HCT116 (cell line): ENCODE results near the gene SEC22A. TPM values are rescaled to one million over a fixed set of nuclear protein-coding genes. Genes with fewer than 3 reads are reported as not detected.

Experiments used
- ATAC-seq: fragments of 200-7000 bp; cut with Tn5 transposase; 2 replicates; pipeline ENCODE4 v1.9.1; 2020; ENCODE audit warnings: mild to moderate bottlenecking, moderate library complexity
- BruUV-seq: library from RNA; stranded (reverse); fragments of 400-500 nt; replicated peaks from 2 replicates; lab custom pipeline; 2021; lab: Mats Ljungman, UMichigan
- CTCF ChIA-PET: fragments of 300-600 bp; sonication (Branson Sonifier 250); formaldehyde crosslinking; loops from one replicate; lab custom pipeline; 2021; ENCODE audit warnings: antibody characterized with exemption; lab: Charles Lee
- POLR2A ChIA-PET: fragments of 300-600, 350-600 bp; sonication (Branson Sonifier 250); formaldehyde crosslinking; loops from one replicate; lab custom pipeline; 2021; ENCODE audit warnings: antibody characterized with exemption; lab: Charles Lee
- RAD21 ChIA-PET, 2 experiments: fragments of 300-600 bp; sonication (Branson Sonifier 250); formaldehyde crosslinking; loops; one replicate each; lab custom pipeline; 2023; ENCODE audit warnings: low total read pairs in 2 of 2; ENCODE audit not compliant: uncharacterized antibody in 2 of 2, unreplicated experiment in 2 of 2, low non-redundant PET in 1 of 2; lab: Charles Lee
- DNase-seq: peaks from one replicate; pipeline ENCODE4 v3.0.0-alpha.2; 2010; ENCODE audit warnings: low read depth, low spot score
- H2AFZ ChIP-seq: fragments of 200-600 bp; shearing (Covaris generic), sonication (generic); 2 replicates; pipeline ENCODE4 v1.6.1; 2017; ENCODE audit warnings: low read depth, mixed run types, mixed read lengths, antibody characterized with exemption, low read length; ENCODE audit not compliant: poor library complexity, severe bottlenecking
- H3K27ac ChIP-seq: 2 replicates; pipeline ENCODE4 v1.5.1; 2012; ENCODE audit warnings: low read depth, low read length
- H3K27me3 ChIP-seq: fragments of 200-600 bp; sonication (generic); 2 replicates; pipeline ENCODE4 v1.6.1; 2016; ENCODE audit warnings: mixed run types, low read length, mixed read lengths; ENCODE audit not compliant: insufficient read depth
- H3K36me3 ChIP-seq, 2 experiments: fragments of 200-500 bp in 1 of 2; fragments of 200-600 bp in 1 of 2; sonication (Bioruptor generic) in 1 of 2; sonication (generic) in 1 of 2; 2 replicates each; pipeline versions ENCODE4 v1.5.1 to v1.6.1; 2014 to 2016; ENCODE audit warnings: low read length in 2 of 2, inconsistent platforms in 1 of 2, mixed read lengths in 1 of 2, mixed run types in 1 of 2; ENCODE audit not compliant: insufficient read depth in 2 of 2, control insufficient read depth in 1 of 2
- H3K4me1 ChIP-seq, 2 experiments: fragments of 200-600 bp in 1 of 2; sonication (generic) in 1 of 2; 2 replicates each; pipeline versions ENCODE4 v1.5.1 to v1.6.1; 2012 to 2017; ENCODE audit warnings: low read length in 2 of 2, inconsistent platforms in 1 of 2, mild to moderate bottlenecking in 1 of 2, mixed read lengths in 1 of 2, mixed run types in 1 of 2, moderate library complexity in 1 of 2; ENCODE audit not compliant: insufficient read depth in 2 of 2, control insufficient read depth in 1 of 2
- H3K4me2 ChIP-seq: fragments of 200-600 bp; sonication (generic); 2 replicates; pipeline ENCODE4 v1.6.1; 2017; ENCODE audit warnings: mixed run types, low read length, mixed read lengths
- H3K4me3 ChIP-seq, 2 experiments: fragments of 200-600 bp in 1 of 2; sonication (generic) in 1 of 2; replicated peaks in 1 of 2; 2 replicates each; pipeline ENCODE4 v1.5.1; 2011 to 2016; ENCODE audit warnings: low read length in 2 of 2, control low read depth in 1 of 2, low read depth in 1 of 2, mild to moderate bottlenecking in 1 of 2, mixed read lengths in 1 of 2, mixed run types in 1 of 2
- H3K79me2 ChIP-seq: fragments of 200-600 bp; sonication (generic); 2 replicates; pipeline ENCODE4 v1.6.1; 2017; ENCODE audit warnings: mild to moderate bottlenecking, mixed run types, low read length, moderate library complexity, mixed read lengths; ENCODE audit not compliant: insufficient read depth
- H3K9ac ChIP-seq: fragments of 200-600 bp; sonication (generic); 2 replicates; pipeline ENCODE4 v1.6.1; 2016; ENCODE audit warnings: low read length, mixed read lengths
- H3K9me2 ChIP-seq: fragments of 200-600 bp; sonication (generic), shearing (Covaris generic); 2 replicates; pipeline ENCODE4 v1.6.1; 2017; ENCODE audit warnings: mixed run types, mild to moderate bottlenecking, moderate library complexity; ENCODE audit not compliant: insufficient read depth
- H3K9me3 ChIP-seq, 2 experiments: fragments of 200-500 bp in 1 of 2; fragments of 200-600 bp in 1 of 2; sonication (Bioruptor generic) in 1 of 2; sonication (generic) in 1 of 2; 2 replicates each; pipeline ENCODE4 v1.6.1; 2014 to 2017; ENCODE audit warnings: low read length in 2 of 2, mixed read lengths in 2 of 2, inconsistent platforms in 1 of 2, low read depth in 1 of 2, mild to moderate bottlenecking in 1 of 2, mixed run types in 1 of 2, moderate library complexity in 1 of 2; ENCODE audit not compliant: control insufficient read depth in 1 of 2, insufficient read depth in 1 of 2
- H4K20me1 ChIP-seq: fragments of 200-600 bp; sonication (generic), shearing (Covaris generic); 2 replicates; pipeline ENCODE4 v1.6.1; 2017; ENCODE audit warnings: mixed run types, mild to moderate bottlenecking, moderate library complexity; ENCODE audit not compliant: insufficient read depth
- CBX3 ChIP-seq: IDR thresholded peaks from 2 replicates; pipeline ENCODE4 v1.6.1; 2012; ENCODE audit warnings: low read depth
- CEBPB ChIP-seq: IDR thresholded peaks from 2 replicates; pipeline ENCODE4 v1.6.1; 2012; ENCODE audit warnings: low read depth
- JUND ChIP-seq: IDR thresholded peaks from 2 replicates; pipeline ENCODE4 v1.6.1; 2012
- POLR2AphosphoS5 ChIP-seq: IDR thresholded peaks from 2 replicates; pipeline ENCODE4 v1.6.1; 2011; ENCODE audit warnings: mild to moderate bottlenecking, low read depth, low read length, moderate library complexity
- RAD21 ChIP-seq: IDR thresholded peaks from 2 replicates; pipeline ENCODE4 v1.6.1; 2012; ENCODE audit warnings: low read depth, mild to moderate bottlenecking
- REST ChIP-seq: IDR thresholded peaks from 2 replicates; pipeline ENCODE4 v1.6.1; 2012; ENCODE audit warnings: low read depth
- SP1 ChIP-seq: IDR thresholded peaks from 2 replicates; pipeline ENCODE4 v1.6.1; 2012; ENCODE audit warnings: low read depth
- SRF ChIP-seq: IDR thresholded peaks from 2 replicates; pipeline ENCODE4 v1.6.1; 2012; ENCODE audit warnings: low read depth
- TCF7L2 ChIP-seq: IDR thresholded peaks from 2 replicates; pipeline ENCODE4 v1.7.0; 2011; ENCODE audit warnings: borderline replicate concordance, inconsistent platforms; ENCODE audit not compliant: insufficient read depth, insufficient read length; ENCODE audit errors: extremely low read depth
- YY1 ChIP-seq: IDR thresholded peaks from 2 replicates; pipeline ENCODE4 v1.6.1; 2011; ENCODE audit warnings: low read length, low read depth, moderate library complexity, mild to moderate bottlenecking; ENCODE audit not compliant: insufficient replicate concordance; ENCODE audit errors: extremely low read depth
- ZBTB33 ChIP-seq: IDR thresholded peaks from 2 replicates; pipeline ENCODE4 v1.6.1; 2011; ENCODE audit warnings: mild to moderate bottlenecking, low read length, moderate library complexity; ENCODE audit not compliant: insufficient replicate concordance; ENCODE audit errors: extremely low read depth
- ZNF274 ChIP-seq: fragments of 200-500 bp; sonication (Bioruptor generic); IDR thresholded peaks from 2 replicates; pipeline ENCODE4 v1.6.1; 2014; ENCODE audit warnings: mild to moderate bottlenecking, low read depth, low read length, inconsistent platforms
- intact Hi-C: fragments of 100-400 bp; cut with micrococcal nuclease; formaldehyde crosslinking; loops from 2 replicates; pipeline ENCODE4 v1.10.0; 2022
- total RNA-seq: library from RNA; stranded (reverse); gene quantifications from one replicate; pipeline ENCODE4 v1.2.1, GENCODE V29; 2021; ENCODE audit not compliant: unreplicated experiment

The SEC22A gene
- total RNA-seq, 1 experiment from 2014 or later = 10.6 TPM

GRCh38 chr3:123321806-123322205, 120.1 kb downstream of the SEC22A start:
- ATAC-seq = no peak

More at GRCh38 chr3:123321806-123322205, 120.1 kb downstream of the SEC22A start:
- POLR2A ChIA-PET = no interaction called here
- H3K9me3 ChIP-seq = no peaks in the 10 kb centered on the region
- no TSS peak for BruUV-seq
- DNase-seq = no peak
- H3K9ac ChIP-seq = no peak overlapping the region
- intact Hi-C loops = no loop called here
- H3K9me2 ChIP-seq = no peaks in the 10 kb centered on the region
- no peaks in the 10 kb centered on the region for H3K4me1 ChIP-seq
- no peak overlapping the region for H3K4me2 ChIP-seq
- TF ChIP-seq POLR2AphosphoS5 = no peak
- no peak for TF ChIP-seq REST
- no peak for TF ChIP-seq RAD21
- TF ChIP-seq ZNF274 = no peak
- no peak for TF ChIP-seq SRF
- TF ChIP-seq YY1 = no peak
- no peak for TF ChIP-seq ZBTB33
- no peak for TF ChIP-seq JUND
- TF ChIP-seq SP1 = no peak
- TF ChIP-seq TCF7L2 = no peak
- no peak for TF ChIP-seq CEBPB
- TF ChIP-seq CBX3 = no peak
- H2AFZ ChIP-seq = no peak overlapping the region
- peaks cover 8% of the 10 kb centered on the region; the same call in 1 of the 2 replicates for H3K27me3 ChIP-seq
- no peaks in the 10 kb centered on the region for H3K79me2 ChIP-seq
- no peak overlapping the region for H3K27ac ChIP-seq
- RAD21 ChIA-PET = no interaction called here
- CTCF ChIA-PET = interaction anchor here (1.5 kb wide), 1 partner anchor 9 kb away, joined by 3 read pairs; no protein-coding TSS in a partner anchor
- no peaks in the 10 kb centered on the region for H4K20me1 ChIP-seq
- no peak overlapping the region for H3K4me3 ChIP-seq
- H3K36me3 ChIP-seq = no peaks in the 10 kb centered on the region
